ENCODE data around the gene ZNF277.

Gene ZNF277

GRCh38 chr7:112266595-112267270 lies 60.2 kb downstream of the ZNF277 start:
- TF ChIP-seq CTCF (IDR thresholded peaks at IDR 0.05; ENCODE audit: low read length, missing control alignments) = no peak
- H3K4me3 ChIP-seq (replicated peaks; ENCODE audit: low read depth, low read length) = no peak overlapping the region
- DNase-seq (ENCODE audit: low read depth) = peak; percentile 56

GRCh38 chr7:112267944-112268691 lies 61.6 kb downstream of the ZNF277 start:
- H3K4me3 ChIP-seq (replicated peaks; ENCODE audit: low read depth, low read length) = no peak overlapping the region
- TF ChIP-seq CTCF (IDR thresholded peaks at IDR 0.05; ENCODE audit: low read length, missing control alignments) = no peak
- DNase-seq (ENCODE audit: low read depth) = no peak

- H3K4me3 ChIP-seq (replicated peaks; ENCODE audit: low read depth, low read length) = no peak overlapping the region
- no peak for DNase-seq (ENCODE audit: low read depth)
Observed at GRCh38 chr7:112271162-112271561, 64.7 kb downstream of the ZNF277 start.

GRCh38 chr7:112272921-112273561 lies 66.5 kb downstream of the ZNF277 start:
- DNase-seq (ENCODE audit: low read depth) = peak; percentile 16
- TF ChIP-seq CTCF (IDR thresholded peaks at IDR 0.05; ENCODE audit: low read length, missing control alignments) = no peak
- no peak overlapping the region for H3K4me3 ChIP-seq (replicated peaks; ENCODE audit: low read depth, low read length)

More at GRCh38 chr7:112271162-112271561, 64.7 kb downstream of the ZNF277 start:
- no peak for TF ChIP-seq CTCF (IDR thresholded peaks at IDR 0.05; ENCODE audit: low read length, missing control alignments)

- no peak for TF ChIP-seq CTCF (IDR thresholded peaks at IDR 0.05; ENCODE audit: low read length, missing control alignments)
- no peak for DNase-seq (ENCODE audit: low read depth)
Observed at GRCh38 chr7:112279042-112279441, 72.5 kb downstream of the ZNF277 start.

GRCh38 chr7:112280267-112280666 lies 73.8 kb downstream of the ZNF277 start:
- H3K4me3 ChIP-seq (replicated peaks; ENCODE audit: low read depth, low read length) = no peak overlapping the region
- DNase-seq (ENCODE audit: low read depth) = no peak
- no peak for TF ChIP-seq CTCF (IDR thresholded peaks at IDR 0.05; ENCODE audit: low read length, missing control alignments)

More at GRCh38 chr7:112279042-112279441, 72.5 kb downstream of the ZNF277 start:
- no peak overlapping the region for H3K4me3 ChIP-seq (replicated peaks; ENCODE audit: low read depth, low read length)

Data from fibroblast of pulmonary artery (primary cell).